DOHH2 (cell line): ENCODE data around the gene ACBD7.

ENCODE experiments used
- EZH2phosphoT487 ChIP-seq: fragments of 200-600 bp; sonication (generic); IDR thresholded peaks from 2 replicates; pipeline ENCODE4 v1.6.1; 2017; ENCODE audit warnings: borderline replicate concordance, mild to moderate bottlenecking, antibody characterized with exemption, low read length, moderate library complexity, mixed read lengths
- TF ChIP-seq, protein P1 (sequence below): fragments of 200-600 bp; sonication (generic); IDR thresholded peaks from one replicate; pipeline ENCODE4 v1.5.1; 2014; ENCODE audit warnings: antibody characterized with exemption, mild to moderate bottlenecking, low read depth, low read length; ENCODE audit not compliant: poor library complexity, severe bottlenecking

DNA sequence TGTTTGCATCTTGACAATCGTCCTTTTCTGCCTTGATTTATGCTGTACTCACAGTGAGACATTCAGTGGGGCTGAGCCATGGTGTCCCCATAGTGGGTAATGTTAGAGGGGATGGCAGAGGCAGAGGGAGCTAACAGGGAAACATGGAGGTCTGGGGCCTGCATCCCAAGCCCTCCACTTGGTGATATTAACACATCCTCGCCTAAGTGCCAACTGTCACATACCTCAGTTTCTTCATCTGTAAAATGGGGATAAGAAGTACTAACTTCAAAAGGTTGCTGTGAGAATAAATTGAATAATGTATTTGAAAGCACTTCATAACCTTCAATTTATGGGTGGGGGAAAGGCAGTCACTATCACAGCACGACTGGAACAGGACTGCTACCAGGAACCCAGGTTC, 36.3 kb upstream of the ACBD7 start:
- TF ChIP-seq, protein P1, sequence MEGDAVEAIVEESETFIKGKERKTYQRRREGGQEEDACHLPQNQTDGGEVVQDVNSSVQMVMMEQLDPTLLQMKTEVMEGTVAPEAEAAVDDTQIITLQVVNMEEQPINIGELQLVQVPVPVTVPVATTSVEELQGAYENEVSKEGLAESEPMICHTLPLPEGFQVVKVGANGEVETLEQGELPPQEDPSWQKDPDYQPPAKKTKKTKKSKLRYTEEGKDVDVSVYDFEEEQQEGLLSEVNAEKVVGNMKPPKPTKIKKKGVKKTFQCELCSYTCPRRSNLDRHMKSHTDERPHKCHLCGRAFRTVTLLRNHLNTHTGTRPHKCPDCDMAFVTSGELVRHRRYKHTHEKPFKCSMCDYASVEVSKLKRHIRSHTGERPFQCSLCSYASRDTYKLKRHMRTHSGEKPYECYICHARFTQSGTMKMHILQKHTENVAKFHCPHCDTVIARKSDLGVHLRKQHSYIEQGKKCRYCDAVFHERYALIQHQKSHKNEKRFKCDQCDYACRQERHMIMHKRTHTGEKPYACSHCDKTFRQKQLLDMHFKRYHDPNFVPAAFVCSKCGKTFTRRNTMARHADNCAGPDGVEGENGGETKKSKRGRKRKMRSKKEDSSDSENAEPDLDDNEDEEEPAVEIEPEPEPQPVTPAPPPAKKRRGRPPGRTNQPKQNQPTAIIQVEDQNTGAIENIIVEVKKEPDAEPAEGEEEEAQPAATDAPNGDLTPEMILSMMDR = no peak
- no peak for TF ChIP-seq EZH2phosphoT487
